ENCODE measurements around the gene KAZN.

GRCh38 chr1:14625996-14626395 lies 27.5 kb downstream of the KAZN start:
- TF ChIP-seq EGR1 (IDR thresholded peaks at IDR 0.05): no peak
- no peak for TF ChIP-seq YY1 (IDR thresholded peaks at IDR 0.05; ENCODE audit: low read depth)
- no peak for TF ChIP-seq RAD21 (IDR thresholded peaks at IDR 0.05; ENCODE audit: low read depth)
- no peak for TF ChIP-seq REST (IDR thresholded peaks at IDR 0.05; ENCODE audit: low read depth)
- no peak for TF ChIP-seq TAF1 (IDR thresholded peaks at IDR 0.05; ENCODE audit: low read depth)
- no peak for TF ChIP-seq CEBPB (IDR thresholded peaks at IDR 0.05)
- no peak for TF ChIP-seq EP300 (IDR thresholded peaks at IDR 0.05; ENCODE audit: borderline replicate concordance)
- TF ChIP-seq ZBTB7A (IDR thresholded peaks at IDR 0.05; ENCODE audit: low read depth): no peak
- no peak for TF ChIP-seq MAX (IDR thresholded peaks at IDR 0.05)
- TF ChIP-seq TCF12 (IDR thresholded peaks at IDR 0.05; ENCODE audit: low read depth): no peak
- no peak for TF ChIP-seq TEAD4 (IDR thresholded peaks at IDR 0.05)
- TF ChIP-seq USF1 (IDR thresholded peaks at IDR 0.05): no peak
- no peak for TF ChIP-seq CREB1 (IDR thresholded peaks at IDR 0.05; ENCODE audit: low read depth)
- TF ChIP-seq FOXM1 (IDR thresholded peaks at IDR 0.05; ENCODE audit: borderline replicate concordance, low read depth): no peak
